Astrocyte (in vitro differentiated cells and primary cell): Measurements from ENCODE around the gene LILRB3. TPM values are rescaled to one million over a fixed set of nuclear protein-coding genes. Genes with fewer than 3 reads are reported as not detected.
"Not testable (repeated sequence)": the region's sequence is repeated elsewhere in the genome, so short reads cannot be mapped to it uniquely, and the experiment has no call there.

ENCODE experiments used
- DNase-seq: peaks from one replicate; pipeline ENCODE4 v3.0.0-alpha.2; 2010; ENCODE audit warnings: low read depth
- FAIRE-seq: peaks from 2 replicates; lab custom pipeline; 2011; peaks lifted over from hg19 to GRCh38; lab: Jason Lieb, UNC
- H2AFZ ChIP-seq: 2 replicates; pipeline ENCODE4 v1.6.0; 2012; ENCODE audit warnings: low read depth, low read length, inconsistent platforms
- H3K27ac ChIP-seq: 2 replicates; pipeline ENCODE4 v1.5.1; 2011; ENCODE audit warnings: low read depth, low read length, inconsistent platforms
- H3K27me3 ChIP-seq: 2 replicates; pipeline ENCODE4 v1.6.0; 2011; ENCODE audit warnings: low read length, inconsistent platforms; ENCODE audit not compliant: insufficient read depth
- H3K36me3 ChIP-seq: 2 replicates; pipeline ENCODE4 v1.5.1; 2011; ENCODE audit warnings: low read length, inconsistent platforms; ENCODE audit not compliant: insufficient read depth
- H3K4me1 ChIP-seq: 2 replicates; pipeline ENCODE4 v1.5.1; 2011; ENCODE audit warnings: low read length, inconsistent platforms; ENCODE audit not compliant: insufficient read depth
- H3K4me2 ChIP-seq: 2 replicates; pipeline ENCODE4 v1.6.0; 2012; ENCODE audit warnings: low read length, inconsistent platforms
- H3K4me3 ChIP-seq: 2 replicates; pipeline ENCODE4 v1.5.1; 2011; ENCODE audit warnings: low read depth, mild to moderate bottlenecking, low read length, inconsistent platforms; ENCODE audit not compliant: insufficient read depth
- H3K79me2 ChIP-seq: 2 replicates; pipeline ENCODE4 v1.6.0; 2012; ENCODE audit warnings: mild to moderate bottlenecking, low read length, inconsistent platforms; ENCODE audit not compliant: insufficient read depth
- H3K9ac ChIP-seq: 2 replicates; pipeline ENCODE4 v1.6.0; 2012; ENCODE audit warnings: mild to moderate bottlenecking, low read length, inconsistent platforms
- H3K9me3 ChIP-seq: 2 replicates; pipeline ENCODE4 v1.5.1; 2012; ENCODE audit warnings: low read depth, mild to moderate bottlenecking, low read length, inconsistent platforms; ENCODE audit not compliant: insufficient read depth
- H4K20me1 ChIP-seq: 2 replicates; pipeline ENCODE4 v1.6.0; 2012; ENCODE audit warnings: low read length, inconsistent platforms; ENCODE audit not compliant: insufficient read depth
- H3K27ac Mint-ChIP-seq: one replicate; pipeline ENCODE4 v1.8.0; 2021; ENCODE audit warnings: mild to moderate bottlenecking, mixed read lengths; ENCODE audit not compliant: unreplicated experiment
- H3K27me3 Mint-ChIP-seq: one replicate; pipeline ENCODE4 v1.8.0; 2021; ENCODE audit warnings: low read depth, mixed read lengths; ENCODE audit not compliant: unreplicated experiment
- H3K36me3 Mint-ChIP-seq: one replicate; pipeline ENCODE4 v1.8.0; 2021; ENCODE audit warnings: low read depth, mixed read lengths; ENCODE audit not compliant: unreplicated experiment
- H3K4me1 Mint-ChIP-seq: one replicate; pipeline ENCODE4 v1.8.0; 2021; ENCODE audit warnings: low read depth, mixed read lengths; ENCODE audit not compliant: unreplicated experiment
- H3K4me3 Mint-ChIP-seq: one replicate; pipeline ENCODE4 v1.8.0; 2021; ENCODE audit warnings: mild to moderate bottlenecking, moderate library complexity, mixed read lengths; ENCODE audit not compliant: unreplicated experiment
- H3K9me3 Mint-ChIP-seq: one replicate; pipeline ENCODE4 v1.8.0; 2021; ENCODE audit warnings: mild to moderate bottlenecking, mixed read lengths; ENCODE audit not compliant: unreplicated experiment
- CTCF ChIP-seq: IDR thresholded peaks from 2 replicates; pipeline ENCODE4 v1.5.1; 2011; ENCODE audit warnings: low read depth, mild to moderate bottlenecking, inconsistent platforms, low read length, moderate library complexity; ENCODE audit not compliant: insufficient read depth
- EZH2 ChIP-seq: IDR thresholded peaks from 2 replicates; pipeline ENCODE4 v1.6.1; 2012; ENCODE audit warnings: mild to moderate bottlenecking, low read length, inconsistent platforms; ENCODE audit not compliant: insufficient read depth
- total RNA-seq: library from RNA; stranded (reverse); gene quantifications from 2 replicates; pipeline ENCODE4 v1.2.1, GENCODE V29; 2021

LILRB3 gene
- total RNA-seq, 1 donor from 2014 or later, result not detected

GRCh38 chr19:54216869-54217268 is 5.9 kb downstream of the LILRB3 start:
- Histone ChIP-seq H2AFZ (no peak overlapping the region), H3K4me1 (no peaks in the 10 kb centered on the region), H3K4me3 (no peak overlapping the region), H3K79me2 (no peaks in the 10 kb centered on the region), H3K27me3 (no peaks in the 10 kb centered on the region), H4K20me1 (peaks cover 18% of the 10 kb centered on the region), H3K9ac (no peak overlapping the region), H3K9me3 (no peaks in the 10 kb centered on the region), H3K36me3 (no peaks in the 10 kb centered on the region), H3K4me2 (no peak overlapping the region), H3K27ac (no peak overlapping the region)
- no peak overlapping the region for H3K27ac Mint-ChIP-seq
- FAIRE-seq (no peak), DNase-seq (no peak)
- no peaks in the 10 kb centered on the region for H3K4me1 Mint-ChIP-seq
- TF ChIP-seq EZH2 (no peak), CTCF (no peak)
- H3K27me3 Mint-ChIP-seq, result peaks cover 1% of the 10 kb centered on the region
- no peaks in the 10 kb centered on the region for H3K9me3 Mint-ChIP-seq
- peaks cover 8% of the 10 kb centered on the region for H3K36me3 Mint-ChIP-seq
- no peak overlapping the region for H3K4me3 Mint-ChIP-seq

- not testable (repeated sequence) for H3K4me3 ChIP-seq, H3K4me3 Mint-ChIP-seq, H3K9ac ChIP-seq, H3K27ac Mint-ChIP-seq, H3K79me2 ChIP-seq, H2AFZ ChIP-seq, FAIRE-seq, H3K9me3 ChIP-seq, H3K4me2 ChIP-seq, H3K27me3 Mint-ChIP-seq, H3K27me3 ChIP-seq, H3K9me3 Mint-ChIP-seq, H3K27ac ChIP-seq, H3K36me3 ChIP-seq, DNase-seq
- Mint-ChIP-seq H3K36me3 (peaks cover 12% of the 10 kb centered on the region), H3K4me1 (peaks cover 13% of the 10 kb centered on the region)
- Histone ChIP-seq H3K4me1 (peaks cover 12% of the 10 kb centered on the region), H4K20me1 (peaks cover 38% of the 10 kb centered on the region)
Observed at GRCh38 chr19:54214734-54215133, 8.1 kb downstream of the LILRB3 start.

GRCh38 chr19:54214217-54214616 is 8.6 kb downstream of the LILRB3 start:
- DNase-seq, H3K79me2 ChIP-seq, H3K9me3 ChIP-seq, H3K27me3 ChIP-seq, H2AFZ ChIP-seq, H3K9ac ChIP-seq, H3K36me3 ChIP-seq, H3K27ac Mint-ChIP-seq, H3K4me3 Mint-ChIP-seq, H3K4me3 ChIP-seq, H3K9me3 Mint-ChIP-seq, H3K27ac ChIP-seq, H3K27me3 Mint-ChIP-seq, FAIRE-seq, H3K4me2 ChIP-seq: not testable (repeated sequence)
- Mint-ChIP-seq H3K36me3 (peaks cover 12% of the 10 kb centered on the region), H3K4me1 (peaks cover 14% of the 10 kb centered on the region)
- Histone ChIP-seq H3K4me1 (peaks cover 18% of the 10 kb centered on the region), H4K20me1 (peaks cover 43% of the 10 kb centered on the region)

GRCh38 chr19:54211235-54211634 is 11.6 kb downstream of the LILRB3 start:
- no peak for TF ChIP-seq CTCF
- no peak for TF ChIP-seq EZH2
- H3K9me3 ChIP-seq, result no peaks in the 10 kb centered on the region
- H3K27ac ChIP-seq, result no peak overlapping the region
- Mint-ChIP-seq H3K9me3 (no peaks in the 10 kb centered on the region), H3K4me1 (peaks cover 23% of the 10 kb centered on the region), H3K4me3 (no peak overlapping the region), H3K27ac (no peak overlapping the region), H3K27me3 (no peaks in the 10 kb centered on the region), H3K36me3 (peaks cover 11% of the 10 kb centered on the region)
- H3K4me3 ChIP-seq, result no peak overlapping the region
- peaks cover 17% of the 10 kb centered on the region for H3K36me3 ChIP-seq
- peaks cover 32% of the 10 kb centered on the region for H3K79me2 ChIP-seq
- H2AFZ ChIP-seq, result no peak overlapping the region
- peaks cover 32% of the 10 kb centered on the region for H3K4me1 ChIP-seq
- H3K4me2 ChIP-seq, result no peak overlapping the region
- DNase-seq (no peak), FAIRE-seq (no peak)
- no peak overlapping the region for H3K9ac ChIP-seq
- H3K27me3 ChIP-seq, result no peaks in the 10 kb centered on the region
- H4K20me1 ChIP-seq, result peaks cover 69% of the 10 kb centered on the region
